HK-2 (cell line): Measurements from ENCODE around the gene KLHL14.

Experiments
- DNase-seq: peaks from one replicate; pipeline ENCODE4 v3.0.0-alpha.2; 2018; ENCODE audit not compliant: unreplicated experiment

KLHL14 gene

GRCh38 chr18:32637226-32637625, 135.6 kb downstream of the KLHL14 start:
- DNase-seq, result no peak

GRCh38 chr18:32634876-32635431, 137.9 kb downstream of the KLHL14 start:
- no peak for DNase-seq

- DNase-seq, result no peak
Observed at GRCh38 chr18:32629981-32630700, 142.7 kb downstream of the KLHL14 start.

GRCh38 chr18:32629292-32629691, 143.5 kb downstream of the KLHL14 start:
- DNase-seq, result no peak

GRCh38 chr18:32624182-32624723, 148.6 kb downstream of the KLHL14 start:
- no peak for DNase-seq

- no peak for DNase-seq
Observed at GRCh38 chr18:32623563-32623962, 149.3 kb downstream of the KLHL14 start.
